GM12864 (cell line): ENCODE data around the gene ITM2B.

Experiments
- DNase-seq: peaks from one replicate; pipeline ENCODE4 v3.0.0-alpha.2; 2011; ENCODE audit warnings: low read depth
- H3K4me3 ChIP-seq: 2 replicates; pipeline ENCODE4 v1.5.1; 2011; ENCODE audit warnings: mild to moderate bottlenecking, low read depth, low read length, control low read depth
- CTCF ChIP-seq: IDR thresholded peaks from 2 replicates; pipeline ENCODE4 v1.5.1; 2011; ENCODE audit warnings: low read depth, mild to moderate bottlenecking, moderate library complexity, low read length, control low read depth, inconsistent platforms; ENCODE audit errors: missing control alignments

ITM2B gene

GRCh38 chr13:48303359-48304142 is 70.5 kb downstream of the ITM2B start, which contains the start of gene RB1:
Gene RB1, plus strand, starts transcription at chr13:48303751. Its CDS starts 162 bp downstream, at chr13:48303913.
- DNase-seq = peak; percentile 45
- TF ChIP-seq CTCF = no peak
- peak within 1 kb of the TSS; percentile 93 for H3K4me3 ChIP-seq

DNA sequence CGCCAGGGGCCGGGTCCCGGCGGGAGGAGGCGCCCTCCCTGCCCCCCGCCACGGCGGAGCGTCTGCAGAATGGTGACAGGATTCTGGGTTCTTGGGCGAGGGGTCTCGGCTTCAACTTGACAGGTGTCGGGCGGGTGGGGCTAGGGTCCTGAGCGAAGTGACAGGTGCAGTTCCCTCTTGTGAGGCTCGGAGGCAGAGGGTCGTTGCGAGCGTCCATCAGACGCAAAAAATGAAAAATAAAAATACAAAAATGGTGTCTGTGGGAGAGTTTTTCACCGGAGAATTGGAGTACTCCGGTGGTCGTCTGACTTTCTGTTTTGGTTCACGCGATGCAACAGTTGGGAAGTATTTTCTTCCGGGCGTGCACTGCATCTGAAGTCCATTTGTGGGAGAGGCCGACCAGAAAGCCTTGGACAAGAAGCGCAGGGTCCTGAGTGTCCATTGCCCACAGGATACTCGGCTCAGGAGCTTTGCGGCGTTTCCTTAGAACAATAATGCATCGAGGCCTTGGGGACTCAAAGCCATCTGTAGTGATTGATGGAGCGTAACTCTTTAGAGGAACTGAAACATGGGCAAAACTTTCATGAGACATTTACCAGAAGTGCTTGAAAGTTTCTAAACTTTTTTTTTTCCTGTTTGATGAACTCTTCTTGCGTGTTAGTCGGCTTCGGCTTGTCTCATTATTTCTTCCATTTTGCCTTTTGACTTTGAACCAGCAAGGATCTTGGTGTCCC is 71.3 kb downstream of the ITM2B start:
- H3K4me3 ChIP-seq = peak overlapping the region; percentile 93
- no peak for TF ChIP-seq CTCF

DNA sequence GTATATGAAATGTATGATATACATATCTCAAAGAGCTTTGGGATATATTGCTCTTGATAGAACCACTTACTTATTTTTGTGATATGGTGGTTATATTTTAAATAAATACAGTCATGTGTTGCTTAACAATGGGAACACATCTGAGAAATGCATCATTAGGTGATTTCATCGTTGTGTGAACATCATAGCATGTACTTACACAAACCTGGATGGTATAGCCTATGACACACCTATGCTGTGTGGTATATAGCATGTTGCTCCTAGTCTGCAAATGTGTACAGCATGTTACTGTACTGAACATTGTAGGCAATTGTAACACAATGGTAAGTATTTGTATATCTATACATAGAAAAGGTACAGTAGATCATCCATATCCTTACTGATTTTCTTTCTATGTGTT is 78.2 kb downstream of the ITM2B start:
- H3K4me3 ChIP-seq = no peak overlapping the region
- DNase-seq = no peak
- TF ChIP-seq CTCF = no peak

More for the DNA sequence above, 71.3 kb downstream of the ITM2B start:
- peak; percentile 93 for DNase-seq

GRCh38 chr13:48315969-48316650 is 83.1 kb downstream of the ITM2B start:
- H3K4me3 ChIP-seq = no peak overlapping the region
- no peak for DNase-seq
- no peak for TF ChIP-seq CTCF

DNA sequence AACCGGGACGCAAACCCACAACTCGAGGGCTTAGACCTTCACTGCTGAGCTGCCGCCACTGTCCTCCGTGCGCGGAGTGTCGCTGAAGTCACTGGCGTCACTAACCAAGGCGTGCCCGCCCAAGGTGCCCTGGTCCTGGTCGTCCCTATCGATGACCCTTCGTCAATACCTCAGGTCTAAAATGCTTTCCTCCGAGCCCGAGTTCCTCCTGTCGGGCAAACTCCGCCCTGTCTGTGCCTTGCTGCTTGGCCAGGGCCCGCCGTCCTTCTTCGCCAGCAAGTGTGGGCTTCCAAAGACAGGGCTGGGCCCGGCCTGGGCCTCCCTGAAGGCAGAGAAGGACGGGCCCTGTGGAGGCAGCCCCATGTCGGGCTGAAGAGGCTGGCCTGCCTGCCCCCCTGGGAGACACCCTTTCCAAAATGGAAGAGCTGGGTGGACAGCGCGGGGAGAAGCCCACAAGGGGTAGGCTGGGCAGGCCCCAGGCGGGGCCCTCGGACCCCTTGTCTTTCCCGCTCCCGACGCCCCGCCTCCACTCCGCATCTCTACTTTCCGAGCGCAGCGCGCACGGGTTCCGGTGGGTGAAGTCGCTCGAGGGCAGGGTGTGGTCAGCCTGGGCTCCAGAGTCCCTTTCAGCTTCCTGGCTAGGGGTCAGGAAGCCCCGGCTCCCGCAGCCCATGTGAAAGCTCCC is 84.0 kb downstream of the ITM2B start:
- no peak overlapping the region for H3K4me3 ChIP-seq
- no peak for DNase-seq
- TF ChIP-seq CTCF = no peak

- TF ChIP-seq CTCF = no peak
- H3K4me3 ChIP-seq = no peak overlapping the region
- no peak for DNase-seq
Measured at GRCh38 chr13:48317511-48318376, 84.7 kb downstream of the ITM2B start.
